Sigmoid colon (tissue), 4 donors: ENCODE data around the gene HAGH.

ENCODE experiments used
- EP300 ChIP-seq, 4 donors: sonication (generic); formaldehyde crosslinking; IDR thresholded peaks; one replicate each; pipeline ENCODE4 v1.6.1; 2017; ENCODE audit warnings: antibody characterized with exemption in 4 of 4
- POLR2A ChIP-seq, 2 donors: fragments of 450-650 bp; IDR thresholded peaks; one replicate each; pipeline ENCODE4 v1.6.1; 2016; ENCODE audit warnings: antibody characterized with exemption in 2 of 2, mild to moderate bottlenecking in 2 of 2, moderate library complexity in 2 of 2
- POLR2AphosphoS5 ChIP-seq, 4 donors: sonication (generic); formaldehyde crosslinking; IDR thresholded peaks; one replicate each; pipeline ENCODE4 v1.6.1; 2017; ENCODE audit warnings: antibody characterized with exemption in 4 of 4
- TF ChIP-seq, protein P1 (sequence below), 4 experiments: fragments of 450-650 bp in 3 of 4; fragments of 200-600 bp in 1 of 4; IDR thresholded peaks; one replicate each; pipeline ENCODE4 v1.5.1; 2016 to 2019; ENCODE audit warnings: antibody characterized with exemption in 4 of 4, mild to moderate bottlenecking in 3 of 4, moderate library complexity in 2 of 4

DNA sequence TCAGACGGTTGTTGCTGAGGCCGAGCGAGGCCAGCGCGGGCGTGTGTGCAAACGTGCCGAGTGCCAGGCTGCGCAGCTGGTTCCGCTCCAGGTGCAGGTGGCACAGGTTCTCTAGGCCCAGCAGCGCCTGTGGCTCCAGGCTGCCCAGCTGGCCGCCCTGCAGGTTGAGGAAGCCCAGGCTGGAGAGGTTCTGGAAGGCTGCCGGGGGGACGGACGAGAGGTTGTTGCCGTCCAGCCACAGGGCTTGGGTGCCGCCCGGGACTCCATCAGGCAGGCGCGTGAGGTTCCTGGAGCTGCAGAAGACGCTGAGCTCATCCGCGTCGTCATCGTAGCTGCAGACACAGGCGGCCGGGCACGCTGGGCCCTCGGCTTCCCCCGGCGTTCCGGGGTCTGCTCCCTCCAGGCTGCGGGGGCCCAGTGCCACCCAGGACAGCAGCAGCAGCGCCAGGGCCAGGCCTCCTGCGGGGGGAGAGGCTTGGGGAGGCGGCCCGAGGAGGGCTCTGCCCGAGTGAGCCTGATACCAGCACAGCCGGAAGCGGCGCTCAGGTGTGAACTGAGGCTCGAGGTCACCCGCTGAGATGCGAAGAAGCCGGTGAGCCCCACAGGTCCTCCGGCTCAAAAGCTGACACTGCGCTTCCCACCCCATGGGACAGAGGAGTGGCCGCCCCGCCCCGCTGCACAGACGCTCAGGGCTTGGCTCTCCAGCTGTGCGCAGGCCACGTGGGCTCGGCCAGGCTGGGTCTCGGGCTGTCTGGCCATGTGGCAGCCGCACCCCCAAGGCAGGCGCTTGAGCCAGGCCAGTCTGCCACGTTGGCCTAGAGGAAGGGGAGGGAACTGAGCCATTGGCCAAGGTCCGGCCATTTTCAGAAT lies 34.4 kb downstream of the HAGH start:
- TF ChIP-seq, protein P1, sequence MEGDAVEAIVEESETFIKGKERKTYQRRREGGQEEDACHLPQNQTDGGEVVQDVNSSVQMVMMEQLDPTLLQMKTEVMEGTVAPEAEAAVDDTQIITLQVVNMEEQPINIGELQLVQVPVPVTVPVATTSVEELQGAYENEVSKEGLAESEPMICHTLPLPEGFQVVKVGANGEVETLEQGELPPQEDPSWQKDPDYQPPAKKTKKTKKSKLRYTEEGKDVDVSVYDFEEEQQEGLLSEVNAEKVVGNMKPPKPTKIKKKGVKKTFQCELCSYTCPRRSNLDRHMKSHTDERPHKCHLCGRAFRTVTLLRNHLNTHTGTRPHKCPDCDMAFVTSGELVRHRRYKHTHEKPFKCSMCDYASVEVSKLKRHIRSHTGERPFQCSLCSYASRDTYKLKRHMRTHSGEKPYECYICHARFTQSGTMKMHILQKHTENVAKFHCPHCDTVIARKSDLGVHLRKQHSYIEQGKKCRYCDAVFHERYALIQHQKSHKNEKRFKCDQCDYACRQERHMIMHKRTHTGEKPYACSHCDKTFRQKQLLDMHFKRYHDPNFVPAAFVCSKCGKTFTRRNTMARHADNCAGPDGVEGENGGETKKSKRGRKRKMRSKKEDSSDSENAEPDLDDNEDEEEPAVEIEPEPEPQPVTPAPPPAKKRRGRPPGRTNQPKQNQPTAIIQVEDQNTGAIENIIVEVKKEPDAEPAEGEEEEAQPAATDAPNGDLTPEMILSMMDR (IDR thresholded peaks at IDR 0.05): no peak
- TF ChIP-seq POLR2A (IDR thresholded peaks at IDR 0.05) (no peak), POLR2AphosphoS5 (IDR thresholded peaks at IDR 0.05) (no peak), EP300 (IDR thresholded peaks at IDR 0.05) (no peak)
